Activated T-helper 17 cell treated with anti-CD3 and anti-CD28 coated beads, Interleukin-2, amount 50 U/mL, for 72 hours (primary cell): ENCODE results near the gene PODN. TPM values are rescaled to one million over a fixed set of nuclear protein-coding genes. Genes with fewer than 3 reads are reported as not detected.

ENCODE experiments used
- ATAC-seq: fragments of 150-1000 bp; cut with Tn5 transposase; replicated peaks from 2 replicates; pipeline ENCODE4 v1.10.0; 2021; ENCODE audit warnings: mild to moderate bottlenecking, moderate library complexity
- H3K27ac Mint-ChIP-seq: one replicate; pipeline ENCODE4 v1.8.0; 2022; ENCODE audit warnings: mixed read lengths
- H3K27me3 Mint-ChIP-seq: one replicate; pipeline ENCODE4 v1.8.0; 2022; ENCODE audit warnings: mixed read lengths
- H3K36me3 Mint-ChIP-seq: one replicate; pipeline ENCODE4 v1.8.0; 2022; ENCODE audit warnings: low read depth, mild to moderate bottlenecking, mixed read lengths
- H3K4me1 Mint-ChIP-seq: one replicate; pipeline ENCODE4 v1.8.0; 2022; ENCODE audit warnings: mixed read lengths
- H3K4me3 Mint-ChIP-seq: one replicate; pipeline ENCODE4 v1.8.0; 2022; ENCODE audit warnings: mild to moderate bottlenecking, mixed read lengths
- H3K9me3 Mint-ChIP-seq: one replicate; pipeline ENCODE4 v1.8.0; 2022; ENCODE audit warnings: mixed read lengths
- total RNA-seq, 2 donors: library from RNA; stranded (reverse); gene quantifications; one replicate each; pipeline ENCODE4 v1.2.3, GENCODE V29; 2022

PODN gene
- total RNA-seq, 2 donors from 2014 or later, result not detected

DNA sequence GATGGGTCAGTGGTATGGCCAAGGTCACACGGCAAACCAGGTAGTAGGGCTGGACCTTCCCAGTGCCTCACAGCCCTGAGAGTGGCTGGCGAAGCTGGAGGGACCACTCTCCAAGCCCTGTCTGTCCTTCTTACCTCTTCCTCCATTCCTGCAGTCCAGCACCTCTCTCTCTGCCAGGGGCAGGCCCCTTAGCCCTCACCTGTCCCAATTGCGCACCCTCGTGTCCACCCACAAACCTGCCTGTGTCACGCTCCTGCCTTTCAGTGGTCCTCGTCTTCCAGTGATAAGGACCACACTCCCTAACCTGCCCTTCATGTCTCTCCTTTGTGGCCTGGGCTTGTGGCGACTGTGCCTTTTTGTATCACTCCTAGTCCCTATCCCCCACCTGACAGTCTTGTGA is 3.4 kb downstream of the PODN start:
- Mint-ChIP-seq H3K36me3 (no peaks in the 10 kb centered on the region), H3K27ac (no peak overlapping the region), H3K27me3 (peaks cover 27% of the 10 kb centered on the region), H3K4me3 (no peak overlapping the region), H3K9me3 (no peaks in the 10 kb centered on the region), H3K4me1 (no peaks in the 10 kb centered on the region)
- no peak for ATAC-seq

DNA sequence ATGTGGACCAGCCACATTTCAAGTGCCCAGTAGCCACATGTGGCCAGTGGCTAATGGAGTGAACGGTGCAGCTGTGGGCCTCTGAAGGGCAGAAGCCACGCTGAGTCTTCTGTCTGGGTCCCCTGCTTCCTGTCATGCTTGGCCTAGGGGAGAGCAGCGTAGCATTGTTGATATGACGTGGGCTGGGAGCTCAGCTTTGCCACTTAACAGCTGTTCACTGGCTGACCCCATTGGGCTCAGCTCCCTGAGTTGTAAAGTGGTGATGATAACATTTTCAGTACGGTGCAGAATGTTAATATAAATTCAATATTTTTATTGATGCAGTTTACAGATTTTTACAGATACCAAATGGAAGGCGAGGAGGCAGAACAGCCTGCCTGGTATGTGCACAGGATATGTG is 4.5 kb downstream of the PODN start:
- no peak overlapping the region for H3K27ac Mint-ChIP-seq
- H3K4me3 Mint-ChIP-seq, result no peak overlapping the region
- H3K9me3 Mint-ChIP-seq, result no peaks in the 10 kb centered on the region
- ATAC-seq, result no peak
- no peaks in the 10 kb centered on the region for H3K4me1 Mint-ChIP-seq
- no peaks in the 10 kb centered on the region for H3K36me3 Mint-ChIP-seq
- peaks cover 17% of the 10 kb centered on the region for H3K27me3 Mint-ChIP-seq

DNA sequence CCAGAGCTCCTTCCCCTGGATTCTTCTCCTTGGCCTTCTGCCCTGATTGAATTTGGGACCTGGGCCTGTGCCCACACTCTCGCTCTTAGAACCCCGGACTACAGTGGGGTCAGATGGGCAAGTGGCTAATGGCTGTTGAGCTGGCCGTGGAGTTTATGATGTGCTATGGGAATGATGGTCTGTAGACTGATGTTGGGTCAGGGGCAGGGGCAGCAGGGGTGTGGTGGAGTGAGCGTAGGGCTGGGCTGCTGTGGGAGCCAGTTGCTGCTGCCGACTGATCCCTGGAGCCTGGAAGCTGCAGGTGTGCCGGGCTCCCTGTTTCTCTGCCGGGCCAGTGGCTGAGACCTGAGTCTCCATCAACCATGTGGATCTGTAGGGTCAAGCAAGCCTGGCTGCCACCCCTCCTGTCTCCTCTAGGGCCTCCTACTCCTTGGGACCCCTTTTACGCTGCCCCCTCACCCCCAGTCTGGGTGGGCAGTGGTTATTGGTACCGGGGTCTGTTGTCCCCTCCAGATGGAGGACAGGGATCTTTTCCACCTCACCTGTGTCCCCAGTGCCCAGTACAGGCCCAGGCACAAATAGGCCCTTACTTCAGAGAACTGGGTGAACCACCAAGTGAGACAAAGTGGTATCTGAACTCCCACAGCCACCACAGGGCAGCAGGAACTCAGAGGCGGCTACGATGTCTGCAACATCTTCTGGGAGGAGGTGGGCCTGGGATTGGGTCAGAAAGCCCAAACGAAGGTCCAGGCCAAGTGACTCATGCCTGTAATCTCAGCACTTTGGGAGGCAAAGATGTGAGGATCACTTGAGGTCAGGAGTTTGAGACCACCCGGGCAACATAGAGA is 5.1 kb downstream of the PODN start:
- H3K27me3 Mint-ChIP-seq, result peaks cover 17% of the 10 kb centered on the region
- no peak overlapping the region for H3K27ac Mint-ChIP-seq
- H3K36me3 Mint-ChIP-seq, result no peaks in the 10 kb centered on the region
- H3K4me3 Mint-ChIP-seq, result no peak overlapping the region
- ATAC-seq, result no peak
- H3K4me1 Mint-ChIP-seq, result no peaks in the 10 kb centered on the region
- no peaks in the 10 kb centered on the region for H3K9me3 Mint-ChIP-seq

DNA sequence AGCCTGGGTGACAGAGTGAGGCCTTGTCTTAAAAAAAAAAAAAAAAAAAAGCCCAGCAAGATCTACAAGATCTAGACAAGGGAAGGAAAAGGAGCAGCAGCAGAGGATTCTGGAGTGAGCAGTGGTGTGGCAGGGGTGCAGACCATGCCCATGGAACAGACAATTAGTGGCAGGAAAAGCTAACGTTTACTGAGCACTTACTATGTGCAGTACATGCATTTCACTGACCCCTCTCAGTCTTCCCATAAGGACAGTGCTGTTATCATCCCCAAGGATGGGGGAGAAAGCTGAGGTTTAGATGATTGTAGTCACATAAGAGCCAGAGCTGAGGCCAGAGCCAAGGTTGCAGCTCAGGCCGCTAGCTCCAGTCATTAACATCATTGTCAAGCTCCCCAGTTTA is 5.9 kb downstream of the PODN start:
- Mint-ChIP-seq H3K9me3 (no peaks in the 10 kb centered on the region), H3K27ac (no peak overlapping the region), H3K36me3 (no peaks in the 10 kb centered on the region), H3K27me3 (peaks cover 17% of the 10 kb centered on the region), H3K4me1 (no peaks in the 10 kb centered on the region), H3K4me3 (no peak overlapping the region)
- ATAC-seq, result no peak

DNA sequence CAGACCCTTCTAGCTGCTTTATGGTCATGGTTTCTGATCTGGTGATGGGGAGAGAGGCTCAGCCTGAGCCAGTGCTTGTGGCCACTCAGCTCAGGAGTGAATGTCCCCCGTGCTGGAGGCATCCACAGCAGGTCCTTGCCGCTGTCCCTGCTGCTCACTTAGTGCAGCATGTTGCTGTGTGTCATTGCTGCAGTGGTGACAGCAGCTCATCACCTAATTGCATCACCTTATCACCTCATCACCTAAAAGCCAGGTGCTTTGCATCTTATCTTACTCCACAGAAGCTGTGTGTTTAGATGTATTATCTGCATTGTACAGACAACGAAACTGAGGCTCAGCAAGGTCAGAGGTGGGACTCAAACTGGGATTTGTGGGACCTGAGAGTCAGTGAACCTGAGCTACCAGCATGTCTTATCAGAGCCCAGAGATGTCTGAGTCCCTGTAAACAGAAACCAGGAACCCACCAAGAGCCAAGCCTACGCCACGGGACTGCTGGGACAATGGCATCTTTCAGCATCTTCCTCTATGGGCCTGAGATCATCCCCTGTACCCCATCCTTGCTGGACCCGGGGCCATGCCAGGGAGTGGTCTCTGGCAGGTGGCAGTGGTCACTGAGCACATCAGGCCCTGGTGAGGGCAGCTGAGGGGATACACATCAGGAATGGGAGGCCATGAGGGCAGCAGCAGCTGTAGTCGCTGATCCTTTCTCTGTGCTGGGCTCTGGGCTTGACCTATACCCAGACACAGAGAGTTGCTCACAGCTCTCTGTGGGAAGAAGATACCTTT is 6.5 kb downstream of the PODN start:
- H3K36me3 Mint-ChIP-seq, result no peaks in the 10 kb centered on the region
- no peaks in the 10 kb centered on the region for H3K9me3 Mint-ChIP-seq
- no peak for ATAC-seq
- no peak overlapping the region for H3K4me3 Mint-ChIP-seq
- H3K27me3 Mint-ChIP-seq, result peaks cover 11% of the 10 kb centered on the region
- no peak overlapping the region for H3K27ac Mint-ChIP-seq
- no peaks in the 10 kb centered on the region for H3K4me1 Mint-ChIP-seq

DNA sequence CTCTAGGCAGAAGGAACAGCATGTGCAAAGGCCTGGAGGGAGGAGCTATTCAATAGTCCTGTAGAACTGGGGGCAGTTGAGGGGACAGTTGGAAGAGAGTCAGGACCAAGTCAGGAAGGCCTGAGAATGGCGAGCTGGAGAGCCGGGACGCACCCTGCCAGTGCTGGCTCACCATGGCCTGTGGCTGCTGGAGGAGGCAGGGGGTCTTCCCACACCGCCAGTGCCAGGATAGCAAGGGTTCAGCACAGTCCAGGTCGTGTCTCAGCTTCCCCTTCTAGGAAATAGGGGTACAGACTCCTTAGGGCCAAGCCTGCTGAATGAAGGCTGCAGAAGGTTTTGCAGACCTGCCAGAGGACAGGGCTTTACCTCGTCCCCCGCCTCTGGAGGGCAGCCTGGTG is 7.3 kb downstream of the PODN start:
- Mint-ChIP-seq H3K4me1 (no peaks in the 10 kb centered on the region), H3K27ac (no peak overlapping the region), H3K9me3 (no peaks in the 10 kb centered on the region), H3K36me3 (no peaks in the 10 kb centered on the region), H3K4me3 (no peak overlapping the region), H3K27me3 (peaks cover 5% of the 10 kb centered on the region)
- ATAC-seq, result no peak

DNA sequence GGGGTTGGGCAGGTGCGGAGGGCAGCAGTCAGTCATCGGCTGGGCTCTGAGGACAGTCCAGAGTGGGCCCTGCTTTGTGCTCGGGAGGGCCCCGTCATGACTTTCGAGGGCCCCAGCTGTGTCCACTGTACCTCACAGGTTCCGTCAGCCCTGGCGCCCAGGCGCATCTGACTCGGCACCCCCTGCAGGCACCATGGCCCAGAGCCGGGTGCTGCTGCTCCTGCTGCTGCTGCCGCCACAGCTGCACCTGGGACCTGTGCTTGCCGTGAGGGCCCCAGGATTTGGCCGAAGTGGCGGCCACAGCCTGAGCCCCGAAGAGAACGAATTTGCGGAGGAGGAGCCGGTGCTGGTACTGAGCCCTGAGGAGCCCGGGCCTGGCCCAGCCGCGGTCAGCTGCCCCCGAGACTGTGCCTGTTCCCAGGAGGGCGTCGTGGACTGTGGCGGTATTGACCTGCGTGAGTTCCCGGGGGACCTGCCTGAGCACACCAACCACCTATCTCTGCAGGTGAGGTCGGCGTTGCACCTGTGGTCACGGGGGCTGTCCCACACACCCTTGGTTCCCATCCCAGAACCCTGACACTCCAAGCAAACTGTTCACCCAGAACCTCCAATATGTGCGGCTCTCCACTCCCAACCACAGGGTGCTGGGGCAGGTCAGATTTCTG is 7.8 kb downstream of the PODN start:
- Mint-ChIP-seq H3K4me1 (no peaks in the 10 kb centered on the region), H3K36me3 (no peaks in the 10 kb centered on the region), H3K4me3 (no peak overlapping the region), H3K27ac (no peak overlapping the region), H3K27me3 (peaks cover 5% of the 10 kb centered on the region), H3K9me3 (no peaks in the 10 kb centered on the region)
- no peak for ATAC-seq

DNA sequence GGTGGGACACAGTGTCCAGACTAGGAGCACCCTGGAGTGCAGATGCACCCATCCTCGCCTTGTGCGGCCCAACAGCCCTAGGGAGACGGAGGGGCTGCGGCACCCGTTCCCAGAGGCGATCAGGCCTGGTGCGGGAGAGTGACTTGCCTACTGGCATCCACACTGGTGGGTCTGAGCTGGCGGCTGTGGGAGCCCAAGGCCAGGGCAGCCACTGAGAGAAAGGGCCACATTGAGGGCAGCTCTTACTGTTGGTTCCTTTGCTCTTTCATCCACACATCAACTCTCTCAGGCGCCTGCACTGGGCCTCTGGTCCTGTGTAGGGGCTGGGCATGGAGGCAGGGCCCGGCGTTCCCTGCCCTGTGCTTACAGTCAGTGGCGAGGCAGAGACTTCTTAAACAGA is 8.6 kb downstream of the PODN start:
- Mint-ChIP-seq H3K27ac (no peak overlapping the region), H3K36me3 (no peaks in the 10 kb centered on the region), H3K9me3 (no peaks in the 10 kb centered on the region), H3K27me3 (peaks cover 1% of the 10 kb centered on the region), H3K4me1 (no peaks in the 10 kb centered on the region), H3K4me3 (no peak overlapping the region)
- ATAC-seq, result no peak

DNA sequence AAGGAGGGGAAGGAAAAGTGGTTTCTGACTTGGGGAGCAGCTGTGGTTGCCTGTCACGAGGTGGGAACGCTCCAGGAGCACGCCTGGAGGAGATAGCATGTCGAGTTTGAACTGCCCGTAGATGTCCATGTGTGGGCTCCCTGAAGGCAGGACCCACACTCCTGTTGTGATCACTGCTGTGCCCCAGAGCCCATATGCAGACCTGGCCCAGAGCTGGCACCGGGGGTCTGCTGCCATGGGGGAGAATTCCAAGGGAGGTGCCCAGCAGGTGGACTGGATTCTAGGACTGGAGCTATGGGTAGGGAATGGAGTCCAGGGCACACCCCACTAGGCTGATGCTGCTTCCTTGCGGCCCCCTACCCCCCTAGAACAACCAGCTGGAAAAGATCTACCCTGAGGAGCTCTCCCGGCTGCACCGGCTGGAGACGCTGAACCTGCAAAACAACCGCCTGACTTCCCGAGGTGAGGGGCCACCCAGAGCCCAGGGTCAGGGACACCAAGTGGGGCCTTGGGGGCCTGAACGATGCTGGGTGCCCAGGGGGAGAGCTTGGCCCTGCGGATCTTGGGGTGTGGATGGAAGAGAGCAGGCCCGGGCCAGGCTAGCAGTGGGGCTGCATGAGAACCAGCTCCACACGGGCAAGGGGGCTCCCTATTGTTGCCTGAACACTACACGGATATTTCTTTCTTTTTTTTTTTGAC is 9.3 kb downstream of the PODN start:
- Mint-ChIP-seq H3K4me1 (no peaks in the 10 kb centered on the region), H3K36me3 (no peaks in the 10 kb centered on the region), H3K27me3 (no peaks in the 10 kb centered on the region), H3K9me3 (no peaks in the 10 kb centered on the region), H3K4me3 (no peak overlapping the region), H3K27ac (no peak overlapping the region)
- ATAC-seq, result no peak

DNA sequence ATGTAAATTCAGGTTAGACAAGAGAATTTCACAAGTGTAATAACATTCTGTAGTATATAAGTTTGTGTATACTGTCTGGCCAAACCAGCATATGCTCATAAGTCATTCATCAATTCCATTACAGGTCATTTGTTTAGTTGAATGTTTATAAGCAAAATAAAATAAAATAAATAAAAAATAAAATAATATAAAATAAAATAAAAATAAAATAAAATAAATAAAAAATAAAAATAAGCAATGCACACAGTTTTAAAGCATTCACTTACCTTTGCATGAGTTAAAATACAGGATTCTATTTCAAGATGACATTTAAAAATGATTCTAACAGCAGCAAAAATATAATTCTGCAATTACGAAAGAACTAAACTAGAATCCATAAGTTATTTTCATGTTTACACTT is 9.9 kb downstream of the PODN start:
- ATAC-seq, result no peak
- Mint-ChIP-seq H3K4me1 (no peaks in the 10 kb centered on the region), H3K36me3 (no peaks in the 10 kb centered on the region), H3K4me3 (no peak overlapping the region), H3K27ac (no peak overlapping the region), H3K27me3 (no peaks in the 10 kb centered on the region), H3K9me3 (no peaks in the 10 kb centered on the region)

DNA sequence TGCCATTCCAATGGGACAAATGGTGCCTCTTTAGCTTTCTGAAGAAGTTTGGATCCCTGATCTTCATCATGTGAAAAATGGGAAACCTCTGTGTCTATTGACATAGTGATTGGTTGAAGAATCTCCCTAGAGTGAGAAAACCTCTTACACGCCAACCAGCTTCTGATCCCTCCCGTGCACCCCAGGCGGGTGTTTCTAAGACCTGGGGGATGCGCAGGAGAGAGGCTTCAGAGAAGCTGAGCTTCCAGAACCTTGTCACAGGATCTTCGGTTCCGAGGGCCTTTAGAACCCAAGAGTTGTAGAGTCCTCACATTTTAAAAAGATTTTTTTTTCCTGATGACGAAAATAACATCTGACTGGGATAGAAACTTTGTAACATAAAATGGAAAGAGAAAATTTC is 11.3 kb downstream of the PODN start:
- Mint-ChIP-seq H3K27ac (no peak overlapping the region), H3K4me1 (no peaks in the 10 kb centered on the region), H3K9me3 (no peaks in the 10 kb centered on the region), H3K36me3 (no peaks in the 10 kb centered on the region), H3K4me3 (no peak overlapping the region), H3K27me3 (no peaks in the 10 kb centered on the region)
- ATAC-seq, result no peak

DNA sequence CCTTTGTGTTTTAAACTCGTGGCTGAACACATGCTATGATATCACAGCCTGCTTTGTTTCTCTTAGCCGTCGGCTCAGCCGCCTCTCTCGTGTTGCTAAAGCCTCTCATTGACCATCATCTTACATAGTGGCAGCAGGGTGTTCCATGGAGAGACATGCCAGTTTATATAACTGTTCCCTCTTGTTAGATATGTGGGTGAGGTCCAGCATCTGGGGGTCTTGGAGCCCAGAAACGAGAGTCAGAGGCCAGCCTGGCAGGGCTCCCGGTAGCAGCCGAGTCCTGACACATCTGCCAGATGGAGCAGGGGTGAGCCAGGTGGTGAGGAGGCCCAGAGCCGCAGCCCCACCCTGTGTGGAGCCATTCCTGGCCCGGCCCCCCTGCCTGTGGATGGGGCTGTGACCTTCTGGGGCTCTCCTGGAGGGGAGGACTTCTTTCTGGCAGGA is 11.9 kb downstream of the PODN start:
- H3K27ac Mint-ChIP-seq, result no peak overlapping the region
- no peak for ATAC-seq
- H3K4me1 Mint-ChIP-seq, result no peaks in the 10 kb centered on the region

DNA sequence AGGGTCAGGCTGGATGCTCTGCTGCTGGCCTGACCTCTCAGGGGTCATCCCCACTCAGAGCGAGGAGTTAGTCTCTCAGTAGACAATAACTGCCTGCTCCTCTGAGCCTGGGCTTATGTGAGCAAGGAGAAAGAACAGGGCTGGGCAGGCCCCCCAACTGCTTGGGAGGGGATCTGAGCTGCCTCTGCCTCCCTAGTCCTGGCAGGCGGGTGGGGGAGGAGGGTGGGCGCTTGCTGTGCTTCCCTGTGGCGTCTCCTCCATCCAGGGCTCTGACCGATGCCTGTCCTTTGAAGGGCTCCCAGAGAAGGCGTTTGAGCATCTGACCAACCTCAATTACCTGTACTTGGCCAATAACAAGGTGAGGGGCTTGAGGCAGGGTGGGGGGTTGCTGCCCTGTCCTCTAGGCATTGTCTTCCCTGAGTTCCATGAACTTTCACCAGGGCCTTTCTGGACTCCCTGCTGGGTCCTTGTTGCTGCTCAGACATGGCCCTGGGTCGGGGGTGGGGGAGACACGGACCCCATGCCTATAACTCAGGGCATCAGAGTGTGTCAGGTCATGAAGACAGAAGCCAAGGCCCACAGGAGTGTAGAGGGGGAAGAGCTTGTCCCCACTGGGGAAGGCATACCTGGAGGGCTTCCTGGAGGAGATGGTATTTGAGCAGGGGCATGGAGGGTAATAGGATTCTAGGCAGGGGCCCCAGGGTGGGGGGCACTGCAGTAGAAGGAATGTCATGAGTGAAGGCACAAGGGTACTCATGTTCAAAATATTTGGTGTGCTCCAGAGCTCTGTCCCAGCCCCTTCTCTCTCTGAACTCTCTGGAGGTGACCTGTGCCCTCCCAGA is 12.5 kb downstream of the PODN start:
- Mint-ChIP-seq H3K27me3 (no peaks in the 10 kb centered on the region), H3K9me3 (no peaks in the 10 kb centered on the region), H3K27ac (no peak overlapping the region), H3K36me3 (no peaks in the 10 kb centered on the region), H3K4me1 (no peaks in the 10 kb centered on the region), H3K4me3 (no peak overlapping the region)
- ATAC-seq, result no peak

More for the DNA sequence above, 11.9 kb downstream of the PODN start:
- Mint-ChIP-seq H3K4me3 (no peak overlapping the region), H3K9me3 (no peaks in the 10 kb centered on the region), H3K27me3 (no peaks in the 10 kb centered on the region), H3K36me3 (no peaks in the 10 kb centered on the region)

DNA sequence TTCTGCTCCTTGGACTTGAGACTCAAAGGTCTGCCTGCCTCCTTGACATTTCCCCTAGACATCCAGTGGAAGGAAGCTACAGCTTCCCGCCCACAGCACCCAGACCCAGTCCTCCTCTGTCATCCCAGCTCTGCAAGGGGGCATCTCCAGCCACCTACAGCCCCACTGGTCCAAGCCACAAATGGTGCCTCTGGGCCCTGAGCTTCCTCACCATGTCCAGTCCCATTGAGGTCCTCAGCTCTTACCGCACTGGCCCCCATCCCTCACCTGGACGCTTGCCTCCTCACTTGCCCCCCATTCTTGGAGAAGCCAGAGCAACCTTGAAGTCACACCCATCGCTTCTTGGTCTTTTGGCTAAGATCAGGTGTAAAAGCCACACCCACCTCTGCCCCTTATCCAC is 13.2 kb downstream of the PODN start:
- H3K4me3 Mint-ChIP-seq, result no peak overlapping the region
- H3K9me3 Mint-ChIP-seq, result no peaks in the 10 kb centered on the region
- H3K27ac Mint-ChIP-seq, result no peak overlapping the region
- no peaks in the 10 kb centered on the region for H3K36me3 Mint-ChIP-seq
- H3K4me1 Mint-ChIP-seq, result no peaks in the 10 kb centered on the region
- no peak for ATAC-seq
- no peaks in the 10 kb centered on the region for H3K27me3 Mint-ChIP-seq
